A549 (cell line): ENCODE measurements around the gene MMP8.

ENCODE experiments used
- CBX2 ChIP-seq: fragments of 200-600 bp; sonication (generic); IDR thresholded peaks from 2 replicates; pipeline ENCODE4 v1.6.1; 2016; ENCODE audit warnings: low read depth, mild to moderate bottlenecking, borderline replicate concordance
- KDM1A ChIP-seq: fragments of 200-600 bp; sonication (generic); IDR thresholded peaks from 2 replicates; pipeline ENCODE4 v1.6.1; 2016; ENCODE audit warnings: low read depth, mild to moderate bottlenecking
- POLR2A ChIP-seq: IDR thresholded peaks from 2 replicates; pipeline ENCODE4 v1.6.1; 2012; ENCODE audit warnings: mild to moderate bottlenecking, low read length
- TF ChIP-seq, protein P1 (sequence below): fragments of >200 bp; sonication (Bioruptor Twin); formaldehyde crosslinking; IDR thresholded peaks from 3 replicates; pipeline ENCODE4 v1.5.1; 2016

DNA sequence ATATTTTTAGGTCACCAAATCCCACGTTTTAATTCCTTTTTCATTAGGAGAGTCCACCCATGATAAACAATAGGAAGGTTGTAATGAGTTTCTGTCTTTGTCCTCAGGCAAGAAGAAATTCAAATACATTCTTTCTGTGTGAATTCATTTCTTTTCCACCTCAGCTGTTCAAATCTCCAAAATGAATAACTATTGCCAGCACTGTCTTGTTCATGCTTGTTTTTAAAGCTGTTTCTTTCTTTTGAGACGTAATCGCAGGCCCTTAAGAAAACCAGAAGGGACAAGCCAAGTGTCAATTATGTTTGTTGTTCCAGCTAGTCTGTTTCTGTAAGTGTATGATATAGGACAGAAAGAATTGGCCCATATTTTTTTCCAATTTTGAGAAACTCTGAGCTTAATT lies 39.4 kb downstream of the MMP8 start:
- TF ChIP-seq, protein P1, sequence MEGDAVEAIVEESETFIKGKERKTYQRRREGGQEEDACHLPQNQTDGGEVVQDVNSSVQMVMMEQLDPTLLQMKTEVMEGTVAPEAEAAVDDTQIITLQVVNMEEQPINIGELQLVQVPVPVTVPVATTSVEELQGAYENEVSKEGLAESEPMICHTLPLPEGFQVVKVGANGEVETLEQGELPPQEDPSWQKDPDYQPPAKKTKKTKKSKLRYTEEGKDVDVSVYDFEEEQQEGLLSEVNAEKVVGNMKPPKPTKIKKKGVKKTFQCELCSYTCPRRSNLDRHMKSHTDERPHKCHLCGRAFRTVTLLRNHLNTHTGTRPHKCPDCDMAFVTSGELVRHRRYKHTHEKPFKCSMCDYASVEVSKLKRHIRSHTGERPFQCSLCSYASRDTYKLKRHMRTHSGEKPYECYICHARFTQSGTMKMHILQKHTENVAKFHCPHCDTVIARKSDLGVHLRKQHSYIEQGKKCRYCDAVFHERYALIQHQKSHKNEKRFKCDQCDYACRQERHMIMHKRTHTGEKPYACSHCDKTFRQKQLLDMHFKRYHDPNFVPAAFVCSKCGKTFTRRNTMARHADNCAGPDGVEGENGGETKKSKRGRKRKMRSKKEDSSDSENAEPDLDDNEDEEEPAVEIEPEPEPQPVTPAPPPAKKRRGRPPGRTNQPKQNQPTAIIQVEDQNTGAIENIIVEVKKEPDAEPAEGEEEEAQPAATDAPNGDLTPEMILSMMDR: no peak
- no peak for TF ChIP-seq POLR2A
- TF ChIP-seq KDM1A: no peak
- no peak for TF ChIP-seq CBX2
